LNCaP clone FGC (cell line): ENCODE results near the gene TOMT.
"Not testable (repeated sequence)": the region's sequence is repeated elsewhere in the genome, so short reads cannot be mapped to it uniquely, and the experiment has no call there.

Source experiments
- DNase-seq: peaks from one replicate; pipeline ENCODE4 v3.0.0-alpha.2; 2011; ENCODE audit warnings: low read depth
- H3K4me3 ChIP-seq: 2 replicates; pipeline ENCODE4 v1.5.1; 2011; ENCODE audit warnings: mild to moderate bottlenecking, low read depth, low read length, control low read depth
- CTCF ChIP-seq: IDR thresholded peaks from 2 replicates; pipeline ENCODE4 v1.5.1; 2012; ENCODE audit warnings: mild to moderate bottlenecking; ENCODE audit not compliant: control insufficient read depth, insufficient read depth; ENCODE audit errors: extremely low read depth

The TOMT gene

GRCh38 chr11:72124046-72124445 lies 18.3 kb downstream of the TOMT start:
- DNase-seq, result no peak

GRCh38 chr11:72125956-72126355 lies 20.2 kb downstream of the TOMT start:
- TF ChIP-seq CTCF, result no peak
- DNase-seq, result no peak
- no peak overlapping the region for H3K4me3 ChIP-seq

More at GRCh38 chr11:72124046-72124445, 18.3 kb downstream of the TOMT start:
- no peak overlapping the region for H3K4me3 ChIP-seq
- no peak for TF ChIP-seq CTCF

- no peak overlapping the region for H3K4me3 ChIP-seq
- no peak for TF ChIP-seq CTCF
- DNase-seq, result no peak
Measured at GRCh38 chr11:72127923-72128322, 22.2 kb downstream of the TOMT start.

GRCh38 chr11:72129381-72129780 lies 23.7 kb downstream of the TOMT start:
- no peak overlapping the region for H3K4me3 ChIP-seq
- no peak for TF ChIP-seq CTCF
- DNase-seq, result no peak

GRCh38 chr11:72132646-72133045 lies 26.9 kb downstream of the TOMT start:
- no peak for TF ChIP-seq CTCF
- H3K4me3 ChIP-seq, result no peak overlapping the region
- DNase-seq, result no peak

- DNase-seq, H3K4me3 ChIP-seq: not testable (repeated sequence)
Measured at GRCh38 chr11:72135473-72135872, 29.7 kb downstream of the TOMT start, which contains the start of gene FOLR3. Gene FOLR3, plus strand, starts transcription at chr11:72135725. Its CDS starts 228 bp downstream, at chr11:72135953.

GRCh38 chr11:72135891-72136683 lies 30.4 kb downstream of the TOMT start:
- no peak for DNase-seq
- TF ChIP-seq CTCF, result no peak
- no peak overlapping the region for H3K4me3 ChIP-seq
